ENCODE results near the gene PLA1A. TPM values are rescaled to one million over a fixed set of nuclear protein-coding genes. Genes with fewer than 3 reads are reported as not detected.

The PLA1A gene
- total and polyA plus RNA-seq, 2 donors (not counting 3 experiments of a cell fraction or from before 2014, with no cell fraction given): 0.07 TPM; not detected in 1

- Histone ChIP-seq H3K4me2 (ENCODE audit: insufficient read depth, low read length) (no peak overlapping the region), H3K9ac (replicated peaks; ENCODE audit: extremely low read depth, insufficient read depth, low read length) (no peak overlapping the region), H2AFZ (ENCODE audit: low read depth, low read length) (no peak overlapping the region), H4K20me1 (replicated peaks; ENCODE audit: control insufficient read depth, extremely low read depth, insufficient read depth, low read length) (no peaks in the 10 kb centered on the region), H3K36me3 (ENCODE audit: control insufficient read depth in 2 of 2, extremely low read depth in 1 of 2, insufficient read depth in 2 of 2, low read length in 2 of 2) (no peaks in the 10 kb centered on the region), H3K4me3 (replicated peaks in 1 of 3; ENCODE audit: insufficient read depth in 1 of 3, low read depth in 1 of 3, low read length in 3 of 3) (no peak overlapping the region), H3K27me3 (ENCODE audit: control insufficient read depth in 2 of 2, insufficient read depth in 2 of 2, low read length in 2 of 2) (no peaks in the 10 kb centered on the region), H3K9me1 (replicated peaks; ENCODE audit: control insufficient read depth, extremely low read depth, insufficient read depth, low read length) (no peaks in the 10 kb centered on the region), H3K79me2 (ENCODE audit: control insufficient read depth, insufficient read depth, low read length) (no peaks in the 10 kb centered on the region), H3K9me3 (replicated peaks; ENCODE audit: control insufficient read depth, insufficient read depth, low read length) (no peaks in the 10 kb centered on the region), H3K27ac (ENCODE audit: insufficient read depth, low read depth, low read length) (no peak overlapping the region), H3K4me1 (ENCODE audit: control insufficient read depth, extremely low read depth, insufficient read depth, low read length) (no peaks in the 10 kb centered on the region)
- CTCF ChIA-PET: no interaction called here
- POLR2A ChIA-PET: no interaction called here
- no TSS peak for BruUV-seq (replicated peaks)
- no peak for FAIRE-seq
- DNase-seq (ENCODE audit: low read depth, low spot score): no peak
- intact Hi-C loops (cut with micrococcal nuclease): no loop called here
- dilution Hi-C loops (cut with MboI; ENCODE audit: extremely low pct_ligation_motif_present, low sequenced_read_pairs): no loop called here
- TF ChIP-seq POLR2A (IDR thresholded peaks at IDR 0.05; ENCODE audit: low read depth, low read length) (no peak), JUN (IDR thresholded peaks at IDR 0.05; ENCODE audit: borderline replicate concordance, insufficient read depth, insufficient read length, low read depth) (no peak), FOS (IDR thresholded peaks at IDR 0.05; ENCODE audit: borderline replicate concordance, insufficient read depth, low read length) (no peak), POLR2AphosphoS5 (IDR thresholded peaks at IDR 0.05; ENCODE audit: insufficient read depth, low read depth, low read length) (no peak), EZH2 (IDR thresholded peaks at IDR 0.05; ENCODE audit: borderline replicate concordance, low read depth, low read length, severe bottlenecking) (no peak), GATA2 (IDR thresholded peaks at IDR 0.05; ENCODE audit: insufficient read depth, insufficient read length, low read depth, low read length) (no peak), MYC (IDR thresholded peaks at IDR 0.05; ENCODE audit: low read depth, low read length) (no peak)
- TF ChIP-seq, protein P1, sequence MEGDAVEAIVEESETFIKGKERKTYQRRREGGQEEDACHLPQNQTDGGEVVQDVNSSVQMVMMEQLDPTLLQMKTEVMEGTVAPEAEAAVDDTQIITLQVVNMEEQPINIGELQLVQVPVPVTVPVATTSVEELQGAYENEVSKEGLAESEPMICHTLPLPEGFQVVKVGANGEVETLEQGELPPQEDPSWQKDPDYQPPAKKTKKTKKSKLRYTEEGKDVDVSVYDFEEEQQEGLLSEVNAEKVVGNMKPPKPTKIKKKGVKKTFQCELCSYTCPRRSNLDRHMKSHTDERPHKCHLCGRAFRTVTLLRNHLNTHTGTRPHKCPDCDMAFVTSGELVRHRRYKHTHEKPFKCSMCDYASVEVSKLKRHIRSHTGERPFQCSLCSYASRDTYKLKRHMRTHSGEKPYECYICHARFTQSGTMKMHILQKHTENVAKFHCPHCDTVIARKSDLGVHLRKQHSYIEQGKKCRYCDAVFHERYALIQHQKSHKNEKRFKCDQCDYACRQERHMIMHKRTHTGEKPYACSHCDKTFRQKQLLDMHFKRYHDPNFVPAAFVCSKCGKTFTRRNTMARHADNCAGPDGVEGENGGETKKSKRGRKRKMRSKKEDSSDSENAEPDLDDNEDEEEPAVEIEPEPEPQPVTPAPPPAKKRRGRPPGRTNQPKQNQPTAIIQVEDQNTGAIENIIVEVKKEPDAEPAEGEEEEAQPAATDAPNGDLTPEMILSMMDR (IDR thresholded peaks at IDR 0.05; ENCODE audit: extremely low read depth in 1 of 2, insufficient read depth in 1 of 2, low read depth in 1 of 2, low read length in 2 of 2): no peak
- TF ChIP-seq, protein P2, sequence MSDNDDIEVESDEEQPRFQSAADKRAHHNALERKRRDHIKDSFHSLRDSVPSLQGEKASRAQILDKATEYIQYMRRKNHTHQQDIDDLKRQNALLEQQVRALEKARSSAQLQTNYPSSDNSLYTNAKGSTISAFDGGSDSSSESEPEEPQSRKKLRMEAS (IDR thresholded peaks at IDR 0.05; ENCODE audit: insufficient read depth, insufficient read length): no peak
Measured at GRCh38 chr3:119586733-119587172, 10.9 kb upstream of the PLA1A start.

Data from endothelial cell of umbilical vein (primary cell).